UCSD-AML1 (cell line): ENCODE results near the gene PLEKHA1.

Experiments used
- DNase-seq: peaks from one replicate; lab custom pipeline; 2025; ENCODE audit not compliant: unreplicated experiment; lab: John Stamatoyannopoulos, UW

PLEKHA1 gene

DNA sequence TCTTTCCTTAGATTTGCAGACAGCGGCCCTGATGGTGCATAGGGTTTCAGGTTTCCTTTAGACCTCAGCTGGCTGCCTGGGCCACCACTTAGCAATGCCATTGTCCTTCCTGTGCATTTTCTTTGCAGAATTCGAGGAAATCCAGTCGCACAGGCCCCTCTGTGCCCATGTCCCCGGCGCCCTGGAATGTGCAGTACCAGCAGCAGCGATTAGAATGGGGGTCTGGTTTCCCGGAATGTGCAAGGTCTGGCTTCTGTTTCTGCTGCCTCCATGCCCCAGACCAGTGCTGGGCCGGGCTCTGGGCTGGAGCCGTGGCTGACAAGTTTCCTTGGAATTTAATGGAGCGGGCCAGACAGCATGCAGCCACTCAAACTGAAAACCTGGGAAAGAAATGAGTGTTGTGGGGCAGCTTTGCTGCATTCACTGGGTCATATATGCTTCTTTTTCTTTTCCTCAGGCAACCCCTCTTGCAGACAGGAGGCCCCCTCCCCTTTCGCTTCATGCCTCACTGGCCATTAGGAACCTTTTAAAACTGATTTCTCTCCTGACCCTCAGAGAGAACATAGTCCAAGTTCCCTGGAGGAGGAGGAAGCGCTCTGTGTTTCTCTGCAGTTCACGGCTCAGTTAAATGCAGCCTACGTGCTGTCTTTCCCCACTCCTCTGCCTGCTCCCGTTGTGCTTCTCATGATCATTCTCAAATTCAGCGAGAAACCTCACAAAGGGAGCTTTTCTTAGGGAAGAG is 101.3 kb downstream of the PLEKHA1 start:
- DNase-seq: no peak

- DNase-seq: no peak
Observed at GRCh38 chr10:122476333-122476695, 101.8 kb downstream of the PLEKHA1 start.

DNA sequence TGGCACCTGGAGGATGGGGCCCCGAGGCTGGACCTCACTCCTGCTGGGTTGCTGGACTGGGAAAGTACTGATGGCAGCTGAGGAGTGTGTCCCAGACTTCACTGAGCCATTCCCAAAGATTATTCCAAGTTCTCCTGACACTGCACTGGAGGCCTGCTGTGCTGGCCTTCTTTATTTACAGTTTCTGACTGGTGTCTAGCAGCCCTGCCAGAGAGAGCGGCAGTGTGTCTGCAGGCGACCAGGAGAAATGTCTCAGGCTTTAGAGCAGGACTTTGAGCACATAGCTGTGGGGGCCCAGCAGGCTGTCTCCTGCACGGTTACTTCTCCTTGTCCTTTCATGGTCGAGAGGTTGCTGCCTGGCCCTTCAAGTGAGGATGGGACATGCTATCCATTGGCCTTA is 102.9 kb downstream of the PLEKHA1 start:
- DNase-seq: no peak

DNA sequence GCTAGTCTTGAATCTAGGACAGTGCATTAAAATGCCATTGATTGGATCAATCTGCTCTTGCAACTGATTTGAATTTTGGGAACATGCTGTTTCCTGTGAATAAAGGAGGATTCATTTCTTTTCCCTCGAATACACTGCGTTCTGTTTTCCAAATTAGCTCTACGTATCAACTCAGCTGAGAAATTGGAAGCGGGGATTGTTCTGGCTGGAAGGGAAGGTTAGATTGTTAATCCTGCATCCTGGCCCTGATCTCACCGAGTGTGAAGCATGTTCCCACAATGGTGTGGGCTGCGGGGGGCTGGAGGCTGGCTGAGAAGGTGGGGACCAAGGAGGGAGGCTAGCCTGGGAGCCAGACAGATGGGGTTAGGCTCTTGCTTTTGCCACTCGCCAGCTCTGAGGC is 104.5 kb downstream of the PLEKHA1 start:
- no peak for DNase-seq

DNA sequence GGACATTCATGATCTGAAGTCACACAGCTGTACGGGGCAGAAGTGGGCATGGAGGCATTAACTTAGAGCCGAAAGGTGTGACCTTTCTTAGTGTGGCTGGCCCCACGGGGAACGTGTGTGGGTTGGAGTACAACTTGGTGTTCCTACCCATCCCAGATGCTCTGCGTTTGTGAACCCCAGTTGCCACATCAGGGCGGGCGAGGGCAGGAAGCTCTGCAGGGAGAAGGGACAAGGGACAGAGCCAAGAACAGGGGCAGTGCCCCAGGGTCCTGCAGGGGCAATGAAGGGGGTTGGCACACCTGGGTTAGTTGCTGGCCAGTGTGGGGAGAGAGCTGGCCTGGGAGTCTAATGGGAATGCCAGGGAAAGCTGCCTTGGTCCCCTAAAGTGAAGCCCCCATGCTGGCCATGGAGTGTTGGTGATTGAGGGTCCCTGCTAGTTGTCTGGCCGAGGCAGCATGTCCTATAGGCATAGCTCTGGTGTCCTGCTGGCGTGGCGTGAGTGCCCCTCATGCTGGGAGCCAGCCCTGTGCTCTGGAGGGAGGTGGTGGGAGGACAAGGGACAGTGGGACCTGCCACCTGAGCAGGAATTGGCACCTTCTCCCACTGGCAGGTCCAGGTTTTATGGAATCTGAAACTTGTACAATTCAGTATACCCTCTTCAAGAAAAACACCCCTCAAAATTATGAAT is 105.8 kb downstream of the PLEKHA1 start:
- DNase-seq: no peak

- no peak for DNase-seq
Observed at GRCh38 chr10:122481296-122482056, 107.0 kb downstream of the PLEKHA1 start.
